ENCODE data around the gene KHDRBS1. TPM values are rescaled to one million over a fixed set of nuclear protein-coding genes. Genes with fewer than 3 reads are reported as not detected.

The KHDRBS1 gene
- total and polyA plus RNA-seq, 2 experiments from 2014 or later, result 191 to 251 TPM

GRCh38 chr1:32035119-32035518 is 21.5 kb downstream of the KHDRBS1 start:
- H3K4me1 Mint-ChIP-seq, result no peaks in the 10 kb centered on the region
- Histone ChIP-seq H4K20me1 (replicated peaks; ENCODE audit: insufficient read depth) (peaks cover 75% of the 10 kb centered on the region), H3F3A (replicated peaks; ENCODE audit: low read depth) (peaks cover 36% of the 10 kb centered on the region), H3K27ac (ENCODE audit: low read depth) (no peak overlapping the region; the same call in 1 of the 2 replicates), H3K9me2 (ENCODE audit: insufficient read depth) (no peaks in the 10 kb centered on the region), H3K4me2 (no peak overlapping the region), H3K36me3 (ENCODE audit: insufficient read depth) (peaks cover 80% of the 10 kb centered on the region), H3K27me3 (ENCODE audit: insufficient read depth) (no peaks in the 10 kb centered on the region), H3K4me1 (ENCODE audit: insufficient read depth) (no peaks in the 10 kb centered on the region), H3K79me2 (replicated peaks; ENCODE audit: insufficient read depth) (peaks cover 85% of the 10 kb centered on the region), H3K4me3 (no peak overlapping the region), H2AFZ (no peak overlapping the region)
- ATAC-seq (peak; percentile 32; the same call in 2 of the 3 replicates), DNase-seq (ENCODE audit: low spot score) (no peak)
- TF ChIP-seq JUNB (IDR thresholded peaks at IDR 0.05; ENCODE audit: unreplicated experiment) (no peak), CTCF (conservative IDR thresholded peaks at IDR 0.05; ENCODE audit: low read depth in 2 of 2) (0 out of 4 replicates have a peak, but pooled peaks of 1 of the 2 experiments have one; percentile 11), ETS1 (IDR thresholded peaks at IDR 0.05) (no peak), EZH2 (IDR thresholded peaks at IDR 0.05; ENCODE audit: low read depth, unreplicated experiment) (no peak), ZNF331 (CRISPR knock-in tag; IDR thresholded peaks at IDR 0.05; ENCODE audit: low read depth) (no peak)
- no peaks in the 10 kb centered on the region for H3K27me3 Mint-ChIP-seq (ENCODE audit: insufficient read depth, low read depth, poor library complexity)
- no peak overlapping the region for H3K27ac Mint-ChIP-seq
- H3K4me3 Mint-ChIP-seq, result no peak overlapping the region
- no peaks in the 10 kb centered on the region for H3K9me3 Mint-ChIP-seq
- H3K36me3 Mint-ChIP-seq (ENCODE audit: low read depth), result peaks cover 89% of the 10 kb centered on the region

DNA sequence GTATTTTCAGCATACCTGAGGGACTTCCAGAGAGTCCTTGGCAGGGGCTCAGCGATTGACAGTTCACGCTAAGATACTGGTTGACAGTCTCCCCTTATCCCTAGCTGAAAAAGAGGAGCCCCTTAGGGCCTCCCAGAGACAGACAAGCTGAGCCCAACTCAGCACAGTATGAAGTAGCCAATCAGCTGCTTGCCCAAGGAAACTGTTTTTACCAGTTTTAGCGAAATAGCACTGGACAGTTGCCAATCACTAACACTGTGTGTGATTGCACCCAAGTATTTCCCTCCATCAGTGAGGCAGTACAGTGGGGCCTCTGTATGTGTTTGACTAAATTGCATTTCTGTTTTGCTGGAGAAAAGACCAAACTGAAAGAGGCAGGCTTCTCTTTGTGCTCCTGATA is 27.0 kb downstream of the KHDRBS1 start:
- no peak overlapping the region for H3K27ac Mint-ChIP-seq
- no peak overlapping the region for H3K4me3 Mint-ChIP-seq
- Histone ChIP-seq H2AFZ (no peak overlapping the region), H3K4me1 (ENCODE audit: insufficient read depth) (no peaks in the 10 kb centered on the region), H4K20me1 (replicated peaks; ENCODE audit: insufficient read depth) (peaks cover 41% of the 10 kb centered on the region), H3K27ac (ENCODE audit: low read depth) (no peak overlapping the region), H3F3A (replicated peaks; ENCODE audit: low read depth) (peaks cover 43% of the 10 kb centered on the region), H3K9me2 (ENCODE audit: insufficient read depth) (no peaks in the 10 kb centered on the region), H3K27me3 (ENCODE audit: insufficient read depth) (no peaks in the 10 kb centered on the region), H3K36me3 (ENCODE audit: insufficient read depth) (peaks cover 84% of the 10 kb centered on the region), H3K4me3 (no peak overlapping the region), H3K4me2 (no peak overlapping the region), H3K79me2 (replicated peaks; ENCODE audit: insufficient read depth) (peaks cover 34% of the 10 kb centered on the region)
- DNase-seq (ENCODE audit: low spot score) (no peak), ATAC-seq (no peak)
- peaks cover 46% of the 10 kb centered on the region for H3K36me3 Mint-ChIP-seq (ENCODE audit: low read depth)
- peaks cover 2% of the 10 kb centered on the region for H3K27me3 Mint-ChIP-seq (ENCODE audit: insufficient read depth, low read depth, poor library complexity)
- no peaks in the 10 kb centered on the region for H3K4me1 Mint-ChIP-seq
- no peaks in the 10 kb centered on the region for H3K9me3 Mint-ChIP-seq
- TF ChIP-seq ETS1 (IDR thresholded peaks at IDR 0.05) (no peak), JUNB (IDR thresholded peaks at IDR 0.05; ENCODE audit: unreplicated experiment) (no peak), ZNF331 (CRISPR knock-in tag; IDR thresholded peaks at IDR 0.05; ENCODE audit: low read depth) (no peak), POLR2AphosphoS5 (IDR thresholded peaks at IDR 0.05; ENCODE audit: low read depth) (no peak), NANOG (IDR thresholded peaks at IDR 0.05; ENCODE audit: borderline replicate concordance) (no peak), EZH2 (IDR thresholded peaks at IDR 0.05; ENCODE audit: low read depth, unreplicated experiment) (no peak), CREB1 (CRISPR knock-in tag; IDR thresholded peaks at IDR 0.05; ENCODE audit: low read depth) (no peak)
- TF ChIP-seq, protein P1, sequence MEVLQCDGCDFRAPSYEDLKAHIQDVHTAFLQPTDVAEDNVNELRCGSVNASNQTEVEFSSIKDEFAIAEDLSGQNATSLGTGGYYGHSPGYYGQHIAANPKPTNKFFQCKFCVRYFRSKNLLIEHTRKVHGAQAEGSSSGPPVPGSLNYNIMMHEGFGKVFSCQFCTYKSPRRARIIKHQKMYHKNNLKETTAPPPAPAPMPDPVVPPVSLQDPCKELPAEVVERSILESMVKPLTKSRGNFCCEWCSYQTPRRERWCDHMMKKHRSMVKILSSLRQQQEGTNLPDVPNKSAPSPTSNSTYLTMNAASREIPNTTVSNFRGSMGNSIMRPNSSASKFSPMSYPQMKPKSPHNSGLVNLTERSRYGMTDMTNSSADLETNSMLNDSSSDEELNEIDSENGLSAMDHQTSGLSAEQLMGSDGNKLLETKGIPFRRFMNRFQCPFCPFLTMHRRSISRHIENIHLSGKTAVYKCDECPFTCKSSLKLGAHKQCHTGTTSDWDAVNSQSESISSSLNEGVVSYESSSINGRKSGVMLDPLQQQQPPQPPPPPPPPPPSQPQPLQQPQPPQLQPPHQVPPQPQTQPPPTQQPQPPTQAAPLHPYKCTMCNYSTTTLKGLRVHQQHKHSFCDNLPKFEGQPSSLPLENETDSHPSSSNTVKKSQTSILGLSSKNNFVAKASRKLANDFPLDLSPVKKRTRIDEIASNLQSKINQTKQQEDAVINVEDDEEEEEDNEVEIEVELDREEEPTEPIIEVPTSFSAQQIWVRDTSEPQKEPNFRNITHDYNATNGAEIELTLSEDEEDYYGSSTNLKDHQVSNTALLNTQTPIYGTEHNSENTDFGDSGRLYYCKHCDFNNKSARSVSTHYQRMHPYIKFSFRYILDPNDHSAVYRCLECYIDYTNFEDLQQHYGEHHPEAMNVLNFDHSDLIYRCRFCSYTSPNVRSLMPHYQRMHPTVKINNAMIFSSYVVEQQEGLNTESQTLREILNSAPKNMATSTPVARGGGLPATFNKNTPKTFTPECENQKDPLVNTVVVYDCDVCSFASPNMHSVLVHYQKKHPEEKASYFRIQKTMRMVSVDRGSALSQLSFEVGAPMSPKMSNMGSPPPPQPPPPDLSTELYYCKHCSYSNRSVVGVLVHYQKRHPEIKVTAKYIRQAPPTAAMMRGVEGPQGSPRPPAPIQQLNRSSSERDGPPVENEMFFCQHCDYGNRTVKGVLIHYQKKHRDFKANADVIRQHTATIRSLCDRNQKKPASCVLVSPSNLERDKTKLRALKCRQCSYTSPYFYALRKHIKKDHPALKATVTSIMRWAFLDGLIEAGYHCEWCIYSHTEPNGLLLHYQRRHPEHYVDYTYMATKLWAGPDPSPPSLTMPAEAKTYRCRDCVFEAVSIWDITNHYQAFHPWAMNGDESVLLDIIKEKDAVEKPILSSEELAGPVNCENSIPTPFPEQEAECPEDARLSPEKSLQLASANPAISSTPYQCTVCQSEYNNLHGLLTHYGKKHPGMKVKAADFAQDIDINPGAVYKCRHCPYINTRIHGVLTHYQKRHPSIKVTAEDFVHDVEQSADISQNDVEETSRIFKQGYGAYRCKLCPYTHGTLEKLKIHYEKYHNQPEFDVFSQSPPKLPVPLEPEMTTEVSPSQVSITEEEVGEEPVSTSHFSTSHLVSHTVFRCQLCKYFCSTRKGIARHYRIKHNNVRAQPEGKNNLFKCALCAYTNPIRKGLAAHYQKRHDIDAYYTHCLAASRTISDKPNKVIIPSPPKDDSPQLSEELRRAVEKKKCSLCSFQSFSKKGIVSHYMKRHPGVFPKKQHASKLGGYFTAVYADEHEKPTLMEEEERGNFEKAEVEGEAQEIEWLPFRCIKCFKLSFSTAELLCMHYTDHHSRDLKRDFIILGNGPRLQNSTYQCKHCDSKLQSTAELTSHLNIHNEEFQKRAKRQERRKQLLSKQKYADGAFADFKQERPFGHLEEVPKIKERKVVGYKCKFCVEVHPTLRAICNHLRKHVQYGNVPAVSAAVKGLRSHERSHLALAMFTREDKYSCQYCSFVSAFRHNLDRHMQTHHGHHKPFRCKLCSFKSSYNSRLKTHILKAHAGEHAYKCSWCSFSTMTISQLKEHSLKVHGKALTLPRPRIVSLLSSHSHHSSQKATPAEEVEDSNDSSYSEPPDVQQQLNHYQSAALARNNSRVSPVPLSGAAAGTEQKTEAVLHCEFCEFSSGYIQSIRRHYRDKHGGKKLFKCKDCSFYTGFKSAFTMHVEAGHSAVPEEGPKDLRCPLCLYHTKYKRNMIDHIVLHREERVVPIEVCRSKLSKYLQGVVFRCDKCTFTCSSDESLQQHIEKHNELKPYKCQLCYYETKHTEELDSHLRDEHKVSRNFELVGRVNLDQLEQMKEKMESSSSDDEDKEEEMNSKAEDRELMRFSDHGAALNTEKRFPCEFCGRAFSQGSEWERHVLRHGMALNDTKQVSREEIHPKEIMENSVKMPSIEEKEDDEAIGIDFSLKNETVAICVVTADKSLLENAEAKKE (CRISPR knock-in tag; IDR thresholded peaks at IDR 0.05), result no peak

All from GM23338 (cell line).